Body of pancreas (tissue), 4 donors: ENCODE results near the gene ABCD1. TPM values are rescaled to one million over a fixed set of nuclear protein-coding genes. Genes with fewer than 3 reads are reported as not detected.

ENCODE experiments used
- ATAC-seq: fragments of 150-250 bp; one replicate; pipeline ENCODE4 v1.9.1; 2016
- DNase-seq, 4 donors: peaks; one replicate each; pipeline ENCODE4 v3.0.0-alpha.2; 2019
- H3K27ac ChIP-seq, 4 donors: fragments of 200-600 bp; sonication (generic); 1 replicate in 3 of 4; 2 replicates in 1 of 4; pipeline versions ENCODE4 v1.5.1 to v1.6.1; 2016 to 2019; ENCODE audit warnings: mild to moderate bottlenecking in 1 of 4, mixed read lengths in 1 of 4, moderate library complexity in 1 of 4
- H3K27me3 ChIP-seq, 2 donors: fragments of 200-600 bp; sonication (generic); one replicate each; pipeline ENCODE4 v1.6.0; 2016; ENCODE audit warnings: mild to moderate bottlenecking in 1 of 2
- H3K36me3 ChIP-seq, 2 donors: fragments of 200-600 bp; sonication (generic); replicated peaks in 1 of 2; 2 replicates each; pipeline ENCODE4 v1.5.1; 2016; ENCODE audit warnings: low read depth in 2 of 2; ENCODE audit not compliant: insufficient read depth in 1 of 2
- H3K4me1 ChIP-seq: fragments of 200-600 bp; sonication (generic); one replicate; pipeline ENCODE4 v1.6.0; 2016
- H3K4me3 ChIP-seq, 2 donors: fragments of 200-600 bp; sonication (generic); 1 replicate in 1 of 2; 2 replicates in 1 of 2; pipeline ENCODE4 v1.5.1; 2016 to 2019
- H3K9me3 ChIP-seq, 3 donors: fragments of 200-600 bp; sonication (generic); 1 replicate in 2 of 3; 2 replicates in 1 of 3; pipeline ENCODE4 v1.5.1; 2016
- POLR2A ChIP-seq, 3 donors: fragments of 450-650 bp; IDR thresholded peaks; one replicate each; pipeline ENCODE4 v1.6.1; 2016; ENCODE audit warnings: antibody characterized with exemption in 3 of 3, mild to moderate bottlenecking in 2 of 3
- WGBS, 2 donors: methylation state at CpG; one replicate each; pipeline ENCODE4 v1.1.5; 2017; 5-methylcytosine and 5-hydroxymethylcytosine counted together
- intact Hi-C: fragments of 100-400 bp; cut with DNase I; formaldehyde crosslinking; loops from one replicate; pipeline ENCODE4 v1.15.1; 2023
- total RNA-seq, 2 donors: library from RNA; depleted of rRNA; stranded (reverse); fragments of >200 nt; gene quantifications; one replicate each; pipeline ENCODE4 v1.1.0, GENCODE V29; 2016
- TF ChIP-seq, protein P1 (sequence below), 7 experiments: fragments of 450-650 bp in 4 of 7; fragments of 200-600 bp in 3 of 7; sonication (generic) in 3 of 7; IDR thresholded peaks; one replicate each; pipeline ENCODE4 v1.5.1; 2016 to 2019; ENCODE audit warnings: antibody characterized with exemption in 7 of 7

The ABCD1 gene
- total RNA-seq, 2 donors from 2014 or later: 11.2 to 31.6 TPM

DNA sequence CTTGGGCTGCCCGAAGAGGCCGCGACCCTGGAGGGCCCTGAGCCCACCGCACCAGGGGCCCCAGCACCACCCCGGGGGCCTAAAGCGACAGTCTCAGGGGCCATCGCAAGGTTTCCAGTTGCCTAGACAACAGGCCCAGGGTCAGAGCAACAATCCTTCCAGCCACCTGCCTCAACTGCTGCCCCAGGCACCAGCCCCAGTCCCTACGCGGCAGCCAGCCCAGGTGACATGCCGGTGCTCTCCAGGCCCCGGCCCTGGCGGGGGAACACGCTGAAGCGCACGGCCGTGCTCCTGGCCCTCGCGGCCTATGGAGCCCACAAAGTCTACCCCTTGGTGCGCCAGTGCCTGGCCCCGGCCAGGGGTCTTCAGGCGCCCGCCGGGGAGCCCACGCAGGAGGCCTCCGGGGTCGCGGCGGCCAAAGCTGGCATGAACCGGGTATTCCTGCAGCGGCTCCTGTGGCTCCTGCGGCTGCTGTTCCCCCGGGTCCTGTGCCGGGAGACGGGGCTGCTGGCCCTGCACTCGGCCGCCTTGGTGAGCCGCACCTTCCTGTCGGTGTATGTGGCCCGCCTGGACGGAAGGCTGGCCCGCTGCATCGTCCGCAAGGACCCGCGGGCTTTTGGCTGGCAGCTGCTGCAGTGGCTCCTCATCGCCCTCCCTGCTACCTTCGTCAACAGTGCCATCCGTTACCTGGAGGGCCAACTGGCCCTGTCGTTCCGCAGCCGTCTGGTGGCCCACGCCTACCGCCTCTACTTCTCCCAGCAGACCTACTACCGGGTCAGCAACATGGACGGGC is 579 bp downstream of the ABCD1 start:
- Histone ChIP-seq H3K27ac (peak overlapping the region; percentile 63 to 92 (median 87)), H3K36me3 (no peaks in the 10 kb centered on the region), H3K9me3 (no peaks in the 10 kb centered on the region), H3K27me3 (no peaks in the 10 kb centered on the region), H3K4me1 (peaks cover 70% of the 10 kb centered on the region), H3K4me3 (peak overlapping the region; percentile 10 to 36)
- TF ChIP-seq, protein P1, sequence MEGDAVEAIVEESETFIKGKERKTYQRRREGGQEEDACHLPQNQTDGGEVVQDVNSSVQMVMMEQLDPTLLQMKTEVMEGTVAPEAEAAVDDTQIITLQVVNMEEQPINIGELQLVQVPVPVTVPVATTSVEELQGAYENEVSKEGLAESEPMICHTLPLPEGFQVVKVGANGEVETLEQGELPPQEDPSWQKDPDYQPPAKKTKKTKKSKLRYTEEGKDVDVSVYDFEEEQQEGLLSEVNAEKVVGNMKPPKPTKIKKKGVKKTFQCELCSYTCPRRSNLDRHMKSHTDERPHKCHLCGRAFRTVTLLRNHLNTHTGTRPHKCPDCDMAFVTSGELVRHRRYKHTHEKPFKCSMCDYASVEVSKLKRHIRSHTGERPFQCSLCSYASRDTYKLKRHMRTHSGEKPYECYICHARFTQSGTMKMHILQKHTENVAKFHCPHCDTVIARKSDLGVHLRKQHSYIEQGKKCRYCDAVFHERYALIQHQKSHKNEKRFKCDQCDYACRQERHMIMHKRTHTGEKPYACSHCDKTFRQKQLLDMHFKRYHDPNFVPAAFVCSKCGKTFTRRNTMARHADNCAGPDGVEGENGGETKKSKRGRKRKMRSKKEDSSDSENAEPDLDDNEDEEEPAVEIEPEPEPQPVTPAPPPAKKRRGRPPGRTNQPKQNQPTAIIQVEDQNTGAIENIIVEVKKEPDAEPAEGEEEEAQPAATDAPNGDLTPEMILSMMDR (IDR thresholded peaks at IDR 0.05): no peak
- no peak for TF ChIP-seq POLR2A (IDR thresholded peaks at IDR 0.05)
- 0 to 27% methylated on average over 1 to 19 of the region's 55 CpGs for WGBS, 2 donors
- intact Hi-C loops: no loop called here
- no peak for ATAC-seq
- DNase-seq: peak in 3 of 4 donors; percentile 21 to 37 (median 27)

DNA sequence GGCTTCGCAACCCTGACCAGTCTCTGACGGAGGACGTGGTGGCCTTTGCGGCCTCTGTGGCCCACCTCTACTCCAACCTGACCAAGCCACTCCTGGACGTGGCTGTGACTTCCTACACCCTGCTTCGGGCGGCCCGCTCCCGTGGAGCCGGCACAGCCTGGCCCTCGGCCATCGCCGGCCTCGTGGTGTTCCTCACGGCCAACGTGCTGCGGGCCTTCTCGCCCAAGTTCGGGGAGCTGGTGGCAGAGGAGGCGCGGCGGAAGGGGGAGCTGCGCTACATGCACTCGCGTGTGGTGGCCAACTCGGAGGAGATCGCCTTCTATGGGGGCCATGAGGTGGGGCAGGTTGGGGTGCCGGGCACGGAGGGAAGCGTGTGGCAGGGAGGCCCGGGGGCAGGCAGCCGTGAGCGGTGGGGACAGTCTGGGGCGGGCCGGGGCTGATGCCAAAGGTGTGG is 1.2 kb downstream of the ABCD1 start:
- TF ChIP-seq, protein P1 (IDR thresholded peaks at IDR 0.05): no peak
- TF ChIP-seq POLR2A (IDR thresholded peaks at IDR 0.05): no peak
- Histone ChIP-seq H3K9me3 (no peaks in the 10 kb centered on the region), H3K27ac (peak overlapping the region; percentile 63 to 92 (median 87)), H3K36me3 (no peaks in the 10 kb centered on the region), H3K4me1 (peaks cover 63% of the 10 kb centered on the region), H3K27me3 (no peaks in the 10 kb centered on the region), H3K4me3 (no peak overlapping the region)
- ATAC-seq: no peak
- 29% methylated on average over 32 of the region's 35 CpGs; no CpG with 5 or more reads in 1 of the 2 donors for WGBS, 2 donors
- intact Hi-C loops: no loop called here
- peak in 1 of 4 donors; percentile 40 for DNase-seq

GRCh38 chrX:153726286-153727122 is 1.8 kb downstream of the ABCD1 start:
- Histone ChIP-seq H3K36me3 (no peaks in the 10 kb centered on the region), H3K27me3 (no peaks in the 10 kb centered on the region), H3K4me1 (peaks cover 61% of the 10 kb centered on the region), H3K4me3 (no peak overlapping the region), H3K27ac (peak overlapping the region; percentile 63 to 92 (median 87)), H3K9me3 (no peaks in the 10 kb centered on the region)
- ATAC-seq (peak; percentile 3), DNase-seq (peak; percentile 52 to 74 (median 66))
- WGBS, 2 donors: 0% methylated on average over 22 of the region's 35 CpGs; no CpG with 5 or more reads in 1 of the 2 donors
- intact Hi-C loops: no loop called here
- TF ChIP-seq POLR2A (IDR thresholded peaks at IDR 0.05): peak in 2 of 3 donors; percentile 12 to 45
- TF ChIP-seq, protein P1 (IDR thresholded peaks at IDR 0.05): no peak

GRCh38 chrX:153727123-153727931 is 2.7 kb downstream of the ABCD1 start:
- ATAC-seq (peak; percentile 39), DNase-seq (peak; percentile 77 to 89 (median 86))
- peaks cover 54% of the 10 kb centered on the region for H3K4me1 ChIP-seq
- no peak for TF ChIP-seq POLR2A (IDR thresholded peaks at IDR 0.05)
- TF ChIP-seq, protein P1 (IDR thresholded peaks at IDR 0.05): no peak
- H3K4me3 ChIP-seq: no peak overlapping the region
- H3K9me3 ChIP-seq: no peaks in the 10 kb centered on the region
- no peaks in the 10 kb centered on the region for H3K27me3 ChIP-seq
- H3K36me3 ChIP-seq: no peaks in the 10 kb centered on the region
- intact Hi-C loops: no loop called here
- H3K27ac ChIP-seq: peak overlapping the region; percentile 63 to 92 (median 87)
- 0 to 4% methylated on average over 1 to 19 of the region's 23 CpGs for WGBS, 2 donors
